GM10266 (cell line): ENCODE results near the gene ZNF700.
"Not testable (repeated sequence)": the region's sequence is repeated elsewhere in the genome, so short reads cannot be mapped to it uniquely, and the experiment has no call there.

ENCODE experiments used
- DNase-seq: peaks from one replicate; pipeline ENCODE4 v3.0.0; 2012; ENCODE audit errors: extremely low spot score
- CTCF ChIP-seq: IDR thresholded peaks from 2 replicates; pipeline ENCODE4 v1.5.1; 2012; ENCODE audit warnings: mild to moderate bottlenecking, low read depth; ENCODE audit not compliant: control insufficient read depth, insufficient read depth; ENCODE audit errors: missing control alignments

The ZNF700 gene

GRCh38 chr19:11931051-11931450 lies 6.1 kb downstream of the ZNF700 start:
- no peak for DNase-seq
- no peak for TF ChIP-seq CTCF

- no peak for DNase-seq
- no peak for TF ChIP-seq CTCF
Observed at GRCh38 chr19:11931513-11931912, 6.6 kb downstream of the ZNF700 start.

GRCh38 chr19:11935829-11936228 lies 10.9 kb downstream of the ZNF700 start:
- DNase-seq = not testable (repeated sequence)

- DNase-seq = not testable (repeated sequence)
Observed at GRCh38 chr19:11938383-11938782, 13.5 kb downstream of the ZNF700 start.

GRCh38 chr19:11941361-11941887 lies 16.5 kb downstream of the ZNF700 start:
- DNase-seq = not testable (repeated sequence)

GRCh38 chr19:11942008-11942842 lies 17.3 kb downstream of the ZNF700 start:
- DNase-seq = no peak
- TF ChIP-seq CTCF = no peak

- no peak for DNase-seq
- no peak for TF ChIP-seq CTCF
Observed at GRCh38 chr19:11942843-11943108, 17.9 kb downstream of the ZNF700 start.

- DNase-seq = no peak
- no peak for TF ChIP-seq CTCF
Observed at GRCh38 chr19:11944656-11945055, 19.7 kb downstream of the ZNF700 start.

- no peak for DNase-seq
- no peak for TF ChIP-seq CTCF
Observed at GRCh38 chr19:11948646-11949045, 23.7 kb downstream of the ZNF700 start.
